Measurements from ENCODE around the gene F5. TPM values are rescaled to one million over a fixed set of nuclear protein-coding genes. Genes with fewer than 3 reads are reported as not detected.

Gene F5
- polyA plus RNA-seq, 3 donors, result 6.5 to 14.5 (median 7.1) TPM

DNA sequence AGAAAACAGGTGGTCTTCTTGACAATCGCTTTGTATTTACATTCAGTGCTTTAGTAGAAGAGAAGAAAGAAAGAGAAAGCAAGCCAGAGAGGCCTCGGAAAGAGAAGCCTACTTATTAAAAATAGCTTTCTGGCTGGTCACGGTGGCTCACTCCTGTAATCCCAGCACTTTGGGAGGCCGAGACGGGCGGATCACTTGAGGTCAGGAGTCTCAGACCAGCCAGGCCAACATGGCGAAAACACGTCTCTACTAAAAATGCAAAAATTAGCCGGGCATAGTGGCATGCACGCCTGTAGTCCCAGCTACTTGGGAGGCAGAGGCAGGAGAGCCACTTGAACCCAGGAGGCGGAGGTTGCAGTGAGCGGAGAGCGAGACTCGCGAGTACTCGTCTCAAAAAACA is 98.7 kb downstream of the F5 start:
- no peak overlapping the region for H3K27ac ChIP-seq (ENCODE audit: low read depth in 1 of 2, low read length in 2 of 2)
- no peaks in the 10 kb centered on the region for H4K20me1 ChIP-seq (ENCODE audit: insufficient read depth, low read length)
- no peak overlapping the region for H2AFZ ChIP-seq (ENCODE audit: insufficient read depth, low read depth, low read length, poor library complexity, severe bottlenecking)
- H3K27me3 ChIP-seq (ENCODE audit: control insufficient read depth in 2 of 2, insufficient read depth in 2 of 2, low read length in 2 of 2), result no peaks in the 10 kb centered on the region
- peaks cover 22% of the 10 kb centered on the region for H3K79me2 ChIP-seq (ENCODE audit: insufficient read depth, low read length)
- Mint-ChIP-seq H3K36me3 (no peaks in the 10 kb centered on the region), H3K9me3 (peaks cover 0 to under 1% (median 0%) of the 10 kb centered on the region in 7 donors), H3K4me3 (no peak overlapping the region), H3K27me3 (ENCODE audit: low read depth in 3 of 3) (peaks cover 0 to 3% (median 3%) of the 10 kb centered on the region in 3 donors), H3K27ac (peak overlapping the region in 1 of 7 donors; percentile 11), H3K4me1 (peaks cover 36% of the 10 kb centered on the region)
- H3K9me3 ChIP-seq (replicated peaks in 1 of 2; ENCODE audit: control insufficient read depth in 1 of 2, insufficient read depth in 1 of 2, low read length in 2 of 2), result no peaks in the 10 kb centered on the region
- no peaks in the 10 kb centered on the region for H3K36me3 ChIP-seq (replicated peaks in 1 of 2; ENCODE audit: control insufficient read depth in 1 of 2, insufficient read depth in 2 of 2, low read length in 2 of 2)
- H3K4me3 ChIP-seq (replicated peaks in 1 of 3; ENCODE audit: low read depth in 2 of 3, low read length in 3 of 3), result no peak overlapping the region
- 97% methylated on average over 10 of the region's 16 CpGs for WGBS (ENCODE audit: insufficient coverage)
- intact Hi-C loops (cut with micrococcal nuclease), result loop anchor here in 1 of 2 donors (5.0 kb wide), 1 partner anchor 120 kb away; the partner anchor contains the start of genes BLZF1 and NME7
- TF ChIP-seq, protein P1, sequence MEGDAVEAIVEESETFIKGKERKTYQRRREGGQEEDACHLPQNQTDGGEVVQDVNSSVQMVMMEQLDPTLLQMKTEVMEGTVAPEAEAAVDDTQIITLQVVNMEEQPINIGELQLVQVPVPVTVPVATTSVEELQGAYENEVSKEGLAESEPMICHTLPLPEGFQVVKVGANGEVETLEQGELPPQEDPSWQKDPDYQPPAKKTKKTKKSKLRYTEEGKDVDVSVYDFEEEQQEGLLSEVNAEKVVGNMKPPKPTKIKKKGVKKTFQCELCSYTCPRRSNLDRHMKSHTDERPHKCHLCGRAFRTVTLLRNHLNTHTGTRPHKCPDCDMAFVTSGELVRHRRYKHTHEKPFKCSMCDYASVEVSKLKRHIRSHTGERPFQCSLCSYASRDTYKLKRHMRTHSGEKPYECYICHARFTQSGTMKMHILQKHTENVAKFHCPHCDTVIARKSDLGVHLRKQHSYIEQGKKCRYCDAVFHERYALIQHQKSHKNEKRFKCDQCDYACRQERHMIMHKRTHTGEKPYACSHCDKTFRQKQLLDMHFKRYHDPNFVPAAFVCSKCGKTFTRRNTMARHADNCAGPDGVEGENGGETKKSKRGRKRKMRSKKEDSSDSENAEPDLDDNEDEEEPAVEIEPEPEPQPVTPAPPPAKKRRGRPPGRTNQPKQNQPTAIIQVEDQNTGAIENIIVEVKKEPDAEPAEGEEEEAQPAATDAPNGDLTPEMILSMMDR (IDR thresholded peaks at IDR 0.05), result no peak
- H3K4me2 ChIP-seq (replicated peaks; ENCODE audit: extremely low read depth, low read length, poor library complexity, severe bottlenecking), result no peak overlapping the region
- no peak overlapping the region for H3K9ac ChIP-seq (ENCODE audit: insufficient read depth, low read length, poor library complexity, severe bottlenecking)
- no peak for DNase-seq
- H3K4me1 ChIP-seq (ENCODE audit: control insufficient read depth in 1 of 2, insufficient read depth in 2 of 2, low read length in 2 of 2), result peaks cover 31 to 36% of the 10 kb centered on the region in 2 donors

DNA sequence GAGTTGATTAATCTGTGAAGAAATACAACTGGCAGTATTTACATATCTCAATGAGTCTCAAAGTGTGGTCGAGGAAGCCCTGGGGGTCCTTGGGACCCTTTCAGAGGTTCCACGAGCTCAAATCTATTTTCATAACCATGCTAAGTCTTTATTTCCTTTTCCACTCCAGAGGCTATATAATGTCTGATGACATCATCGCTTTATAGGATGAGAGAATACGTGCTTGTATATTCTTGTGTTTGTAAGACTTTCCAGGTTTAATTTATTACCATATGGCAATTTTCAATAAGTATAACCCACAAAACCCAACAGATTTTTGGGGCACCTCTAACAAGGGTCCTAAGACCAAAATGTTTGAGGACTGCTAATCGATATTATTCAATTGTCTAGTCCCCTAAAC is 99.1 kb downstream of the F5 start:
- no CpG with 5 or more reads among the region's 5 CpGs for WGBS (ENCODE audit: insufficient coverage)
- H3K27ac ChIP-seq (ENCODE audit: low read depth in 1 of 2, low read length in 2 of 2), result peak overlapping the region in 1 of 2 donors; percentile 87
- H3K4me3 ChIP-seq (replicated peaks in 1 of 3; ENCODE audit: low read depth in 2 of 3, low read length in 3 of 3), result no peak overlapping the region
- no peak for DNase-seq
- no peaks in the 10 kb centered on the region for H3K36me3 ChIP-seq (replicated peaks in 1 of 2; ENCODE audit: control insufficient read depth in 1 of 2, insufficient read depth in 2 of 2, low read length in 2 of 2)
- no peaks in the 10 kb centered on the region for H3K27me3 ChIP-seq (ENCODE audit: control insufficient read depth in 2 of 2, insufficient read depth in 2 of 2, low read length in 2 of 2)
- H2AFZ ChIP-seq (ENCODE audit: insufficient read depth, low read depth, low read length, poor library complexity, severe bottlenecking), result no peak overlapping the region
- intact Hi-C loops (cut with micrococcal nuclease), result loop anchor here in 1 of 2 donors (5.0 kb wide), 1 partner anchor 120 kb away; the partner anchor contains the start of genes BLZF1 and NME7
- Mint-ChIP-seq H3K36me3 (no peaks in the 10 kb centered on the region), H3K27ac (no peak overlapping the region), H3K27me3 (ENCODE audit: low read depth in 3 of 3) (peaks cover 0 to 3% (median 3%) of the 10 kb centered on the region in 3 donors), H3K4me1 (peaks cover 37% of the 10 kb centered on the region), H3K9me3 (peaks cover 0 to 2% (median 0%) of the 10 kb centered on the region in 7 donors), H3K4me3 (no peak overlapping the region)
- H3K9ac ChIP-seq (ENCODE audit: insufficient read depth, low read length, poor library complexity, severe bottlenecking), result no peak overlapping the region
- H3K4me2 ChIP-seq (replicated peaks; ENCODE audit: extremely low read depth, low read length, poor library complexity, severe bottlenecking), result no peak overlapping the region
- H4K20me1 ChIP-seq (ENCODE audit: insufficient read depth, low read length), result no peaks in the 10 kb centered on the region
- no peaks in the 10 kb centered on the region for H3K9me3 ChIP-seq (replicated peaks in 1 of 2; ENCODE audit: control insufficient read depth in 1 of 2, insufficient read depth in 1 of 2, low read length in 2 of 2)
- peaks cover 31 to 36% of the 10 kb centered on the region in 2 donors for H3K4me1 ChIP-seq (ENCODE audit: control insufficient read depth in 1 of 2, insufficient read depth in 2 of 2, low read length in 2 of 2)
- H3K79me2 ChIP-seq (ENCODE audit: insufficient read depth, low read length), result peaks cover 26% of the 10 kb centered on the region
- TF ChIP-seq, protein P1 (IDR thresholded peaks at IDR 0.05), result no peak

Data from CD14-positive monocyte (primary cell).